Measurements from ENCODE around the gene VAT1.

- TF ChIP-seq EZH2 (IDR thresholded peaks at IDR 0.05; ENCODE audit: low read length, missing control alignments) = no peak
- TF ChIP-seq CTCF (conservative IDR thresholded peaks at IDR 0.05 in 1 of 2, IDR thresholded peaks at IDR 0.05 in 1 of 2; ENCODE audit: low read depth in 1 of 2, low read length in 2 of 2) = no peak
Observed at GRCh38 chr17:42971589-42971988, 50.6 kb downstream of the VAT1 start.
